Stimulated activated CD4-positive, alpha-beta T cell treated with anti-CD3 and anti-CD28 coated beads, Interleukin-15, amount 100 ng/mL, for 24 hours (primary cell): ENCODE data around the gene SUPT6H.
A peak's percentile ranks its signal among the peaks of the same experiment; 100 is the strongest.
"Not testable (repeated sequence)": the region's sequence is repeated elsewhere in the genome, so short reads cannot be mapped to it uniquely, and the experiment has no call there.

ENCODE experiments used
- DNase-seq: peaks from one replicate; pipeline ENCODE4 v3.0.0-alpha.2; 2020

The SUPT6H gene

DNA sequence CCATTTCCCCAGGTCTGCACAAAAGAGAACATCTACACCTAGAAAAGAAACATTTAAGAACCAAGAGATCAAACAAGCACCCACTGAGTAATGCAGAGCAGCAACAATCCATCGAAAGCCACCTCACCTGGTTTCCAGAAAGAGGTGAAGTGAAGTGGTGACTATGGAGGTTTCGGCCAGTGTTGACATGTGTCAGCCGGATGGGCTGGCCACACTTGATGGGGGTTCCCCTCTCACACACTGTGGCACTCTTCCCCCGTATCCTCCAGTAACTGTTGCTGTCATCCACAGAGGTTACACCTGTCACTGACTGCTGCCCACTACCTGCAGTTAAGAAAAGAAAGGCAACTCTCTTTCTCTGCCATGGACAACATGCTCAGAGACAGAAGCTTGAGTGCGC, 6.8 kb upstream of the SUPT6H start:
- DNase-seq: no peak

DNA sequence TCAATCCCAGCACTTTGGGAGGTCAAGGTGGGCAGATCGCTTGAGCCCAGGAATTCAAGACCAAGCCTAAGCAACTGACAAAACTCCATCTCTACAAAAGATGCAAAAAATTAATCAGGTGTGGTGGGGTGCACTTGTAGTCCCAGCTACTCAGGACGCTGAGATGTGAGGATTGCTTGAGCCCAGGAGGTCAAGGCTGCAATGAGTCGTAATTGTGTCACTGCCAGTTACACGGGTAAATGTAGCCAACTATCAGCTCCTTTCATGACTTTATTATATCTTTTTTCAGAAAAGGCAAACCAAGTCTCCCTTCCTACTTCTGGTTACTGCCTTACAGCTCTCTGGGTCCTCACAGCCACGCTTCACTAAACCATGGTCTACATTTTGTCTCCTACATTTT, 4.2 kb upstream of the SUPT6H start:
- no peak for DNase-seq

DNA sequence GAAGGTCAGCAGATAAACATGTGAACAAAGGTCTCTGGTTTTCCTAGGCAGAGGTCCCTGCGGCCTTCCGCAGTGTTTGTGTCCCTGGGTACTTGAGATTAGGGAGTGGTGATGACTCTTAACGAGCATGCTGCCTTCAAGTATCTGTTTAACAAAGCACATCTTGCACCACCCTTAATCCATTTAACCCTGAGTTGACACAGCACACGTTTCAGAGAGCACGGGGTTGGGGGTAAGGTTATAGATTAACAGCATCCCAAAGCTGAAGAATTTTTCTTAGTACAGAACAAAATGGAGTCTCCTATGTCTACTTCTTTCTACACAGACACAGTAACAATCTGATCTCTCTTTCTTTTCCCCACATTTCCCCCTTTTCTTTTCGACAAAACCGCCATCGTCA, 3.7 kb upstream of the SUPT6H start:
- DNase-seq: not testable (repeated sequence)

DNA sequence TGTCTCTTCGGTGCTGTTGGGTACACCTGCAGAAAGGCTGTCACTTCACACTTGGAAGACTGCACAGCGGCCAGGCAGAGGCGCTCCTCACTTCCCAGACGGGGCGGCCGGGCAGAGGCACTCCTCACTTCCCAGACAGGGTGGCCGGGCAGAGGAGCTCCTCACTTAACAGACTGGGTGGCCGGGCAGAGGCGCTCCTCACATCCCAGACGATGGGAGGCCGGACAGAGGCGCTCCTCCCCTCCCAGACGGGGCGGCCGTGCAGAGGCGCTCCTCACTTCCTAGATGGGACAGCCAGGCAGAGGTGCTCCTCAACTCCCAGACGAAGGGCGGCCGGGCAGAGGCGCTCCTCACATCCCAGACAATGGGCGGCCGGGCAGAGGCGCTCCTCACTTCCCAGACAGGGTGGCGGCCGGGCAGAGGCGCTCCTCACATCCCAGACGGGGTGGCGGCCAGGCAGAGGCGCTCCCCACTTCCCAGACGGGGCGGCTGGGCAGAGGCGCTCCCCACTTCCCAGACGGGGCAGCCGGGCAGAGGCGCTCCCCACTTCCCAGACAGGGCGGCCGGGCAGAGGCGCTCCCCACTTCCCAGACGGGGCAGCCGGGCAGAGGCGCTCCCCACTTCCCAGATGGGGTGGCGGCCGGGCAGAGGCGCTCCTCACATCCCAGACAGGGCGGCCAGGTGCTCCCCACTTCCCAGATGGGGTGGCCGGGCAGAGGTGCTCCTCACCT, 3.1 kb upstream of the SUPT6H start:
- DNase-seq: not testable (repeated sequence)

DNA sequence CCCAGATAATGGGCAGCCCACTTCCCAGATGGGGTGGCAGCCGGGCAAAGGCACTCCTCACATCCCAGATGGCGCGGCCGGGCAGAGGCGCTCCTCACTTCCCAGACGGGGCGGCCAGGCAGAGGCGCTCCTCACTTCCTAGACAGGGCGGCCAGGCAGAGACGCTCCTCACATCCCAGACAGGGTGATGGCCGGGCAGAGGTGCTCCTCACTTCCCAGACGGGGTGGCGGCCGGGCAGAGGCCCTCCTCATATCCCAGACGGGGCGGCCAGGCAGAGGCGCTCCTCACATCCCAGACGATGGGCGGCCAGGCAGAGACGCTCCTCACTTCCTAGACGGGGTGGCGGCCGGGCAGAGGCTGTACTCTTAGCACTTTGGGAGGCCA, 2.5 kb upstream of the SUPT6H start:
- not testable (repeated sequence) for DNase-seq

DNA sequence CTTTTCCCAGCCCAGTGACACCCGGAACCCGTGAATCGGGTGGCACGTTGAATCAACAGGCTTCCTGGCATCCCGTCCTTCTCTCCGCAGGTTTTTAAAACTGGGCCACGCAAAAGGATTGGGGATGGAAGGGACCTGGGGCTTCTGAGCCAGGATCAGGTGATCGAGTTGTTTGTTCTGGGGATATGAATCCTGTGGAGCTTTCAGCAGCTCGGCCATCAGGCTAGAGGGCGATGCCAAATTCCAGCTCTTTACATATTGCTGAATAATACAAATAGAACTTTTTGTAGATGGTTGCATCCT, 473 bp downstream of the SUPT6H start:
- no peak for DNase-seq

DNA sequence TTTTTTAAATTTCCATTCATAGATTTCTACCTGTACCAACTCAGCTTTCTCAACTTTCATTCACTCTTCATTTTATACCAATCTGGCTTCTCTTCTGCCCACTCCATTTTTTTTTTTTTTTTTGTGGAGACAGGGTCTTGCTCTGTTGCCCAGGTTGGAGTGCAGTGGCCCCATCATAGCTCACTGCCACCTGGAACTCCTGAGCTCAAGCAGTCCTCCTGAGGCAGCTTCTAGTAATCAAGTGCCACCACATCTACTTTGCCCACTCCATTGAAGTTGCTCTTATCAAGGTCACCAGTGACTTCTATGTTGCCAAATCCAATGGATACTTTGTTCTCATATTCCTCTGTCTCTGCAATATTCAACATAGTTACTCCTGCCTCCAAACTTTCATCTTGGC, 1.7 kb downstream of the SUPT6H start:
- DNase-seq: no peak

DNA sequence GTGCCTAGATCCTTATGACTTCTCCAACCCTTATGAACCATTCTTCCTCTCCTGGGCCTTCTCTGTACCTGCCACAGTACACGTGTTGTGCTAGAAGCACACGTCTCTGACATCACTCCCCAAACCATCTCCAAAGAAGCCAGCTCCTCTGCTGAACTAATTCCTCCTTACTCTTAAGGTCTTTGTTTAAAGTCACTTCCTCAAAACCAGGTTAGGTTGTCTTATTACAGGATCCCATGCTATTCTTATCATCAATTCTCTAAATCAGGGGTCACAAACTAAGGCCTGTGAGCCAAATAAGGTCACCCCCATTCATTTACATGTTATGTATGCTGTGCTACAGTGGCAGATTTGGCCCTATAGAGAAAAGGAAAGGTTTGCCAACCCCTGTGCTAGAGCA, 4.0 kb downstream of the SUPT6H start:
- DNase-seq: no peak

DNA sequence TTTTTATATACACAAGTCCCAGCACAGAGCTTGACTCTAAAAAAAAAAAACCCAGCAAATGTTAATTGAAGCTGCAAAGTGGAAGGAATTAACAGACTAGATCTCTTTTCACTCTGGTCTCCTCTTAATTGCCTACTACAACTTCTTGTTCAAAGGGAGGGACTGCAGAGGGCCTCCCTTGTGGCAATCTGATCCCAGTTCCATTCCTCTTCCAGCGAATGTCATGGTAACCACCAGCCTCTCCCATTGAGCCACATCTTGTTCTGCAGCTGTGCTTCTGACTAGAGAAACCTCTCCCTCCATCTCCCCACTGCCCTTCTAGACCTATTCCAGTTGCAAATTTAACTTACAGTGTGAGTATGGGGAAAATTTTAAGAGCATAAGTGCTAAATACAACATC, 5.9 kb downstream of the SUPT6H start:
- no peak for DNase-seq

DNA sequence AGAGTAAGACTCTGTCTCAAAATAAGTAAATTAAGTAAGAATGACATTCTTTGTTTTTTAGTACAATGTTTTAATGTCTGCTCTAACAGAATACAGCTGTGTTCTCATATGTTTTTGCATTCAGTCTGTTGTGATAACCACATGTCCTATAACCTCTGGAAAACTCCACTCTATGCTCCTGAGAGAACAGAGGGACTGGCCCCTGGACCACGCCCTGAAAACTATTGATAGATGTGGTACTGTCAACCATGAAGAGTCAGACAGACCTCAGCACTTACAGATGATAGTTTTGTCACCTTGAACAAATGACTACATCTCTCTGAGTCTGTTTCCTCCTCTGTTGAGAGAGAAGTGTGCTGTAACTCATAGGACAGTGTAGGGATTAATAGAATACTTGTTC, 7.9 kb downstream of the SUPT6H start:
- DNase-seq: no peak

DNA sequence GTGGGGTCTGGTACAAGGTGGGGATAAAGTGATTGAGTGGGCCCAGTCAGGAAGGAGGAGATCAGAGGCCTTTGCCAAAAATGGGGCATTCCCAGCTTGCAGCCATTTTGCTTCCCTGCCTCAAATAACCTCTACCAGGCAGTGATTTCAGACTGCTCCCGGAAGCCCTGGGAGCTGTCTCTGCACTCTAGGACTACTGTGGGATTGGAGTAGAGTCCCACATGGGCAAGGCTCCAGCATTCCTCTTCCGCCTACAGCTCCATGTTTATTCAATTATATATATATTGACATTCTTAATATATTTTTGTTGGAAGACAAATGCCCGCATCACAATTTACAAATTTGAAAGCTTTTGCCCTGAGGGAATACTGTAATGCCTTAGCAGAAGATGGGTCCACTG, 13.5 kb downstream of the SUPT6H start:
- DNase-seq: no peak

DNA sequence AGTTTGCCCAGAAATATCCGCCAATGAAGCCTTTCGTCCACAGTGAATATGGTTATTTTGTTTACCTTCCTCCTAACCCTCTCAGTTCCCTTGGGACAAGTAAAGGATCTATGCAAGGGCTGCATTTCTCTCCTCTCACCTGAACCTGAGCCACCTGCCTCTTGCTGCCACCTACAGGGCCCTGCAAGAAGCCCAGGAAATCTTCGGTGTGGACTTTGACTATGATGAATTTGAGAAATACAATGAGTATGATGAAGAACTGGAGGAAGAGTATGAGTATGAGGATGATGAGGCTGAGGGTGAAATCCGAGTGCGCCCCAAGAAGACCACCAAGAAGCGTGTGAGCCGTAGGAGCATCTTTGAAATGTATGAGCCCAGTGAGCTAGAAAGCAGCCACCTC, 14.0 kb downstream of the SUPT6H start:
- no peak for DNase-seq

DNA sequence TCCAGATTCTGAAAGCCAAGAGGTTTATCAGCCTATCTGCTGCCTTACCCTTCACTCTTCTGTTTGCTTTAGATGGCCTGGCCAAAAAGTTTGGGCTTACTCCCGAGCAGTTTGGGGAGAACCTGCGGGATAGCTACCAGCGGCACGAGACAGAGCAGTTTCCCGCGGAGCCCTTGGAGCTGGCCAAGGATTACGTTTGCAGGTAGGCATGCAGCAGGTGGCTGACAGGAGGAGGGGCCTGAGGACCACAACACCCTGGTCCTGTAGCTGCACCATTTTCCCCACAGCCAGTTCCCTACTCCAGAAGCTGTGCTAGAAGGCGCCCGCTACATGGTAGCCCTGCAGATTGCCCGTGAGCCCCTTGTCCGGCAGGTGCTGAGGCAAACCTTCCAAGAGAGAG, 20.6 kb downstream of the SUPT6H start:
- DNase-seq: no peak

DNA sequence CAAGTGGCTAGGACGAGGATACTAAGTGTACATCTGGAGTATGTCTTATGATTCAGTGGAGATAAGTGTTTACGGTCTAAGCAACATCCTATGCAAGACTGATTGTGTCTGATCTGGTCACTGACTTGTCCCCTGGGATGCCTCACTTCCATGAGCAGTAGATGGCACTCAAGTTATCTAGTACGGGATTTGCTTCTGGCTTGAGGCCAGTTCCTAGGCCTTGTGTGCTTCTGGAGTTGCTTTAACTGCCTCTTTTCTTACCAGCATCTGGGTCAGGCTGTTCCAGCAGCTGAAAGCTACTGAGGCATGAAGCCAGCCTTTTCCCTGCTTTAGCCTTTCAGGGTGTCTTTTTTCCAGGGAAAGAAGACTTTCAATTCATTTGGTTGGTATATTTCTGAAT, 23.0 kb downstream of the SUPT6H start:
- no peak for DNase-seq

DNA sequence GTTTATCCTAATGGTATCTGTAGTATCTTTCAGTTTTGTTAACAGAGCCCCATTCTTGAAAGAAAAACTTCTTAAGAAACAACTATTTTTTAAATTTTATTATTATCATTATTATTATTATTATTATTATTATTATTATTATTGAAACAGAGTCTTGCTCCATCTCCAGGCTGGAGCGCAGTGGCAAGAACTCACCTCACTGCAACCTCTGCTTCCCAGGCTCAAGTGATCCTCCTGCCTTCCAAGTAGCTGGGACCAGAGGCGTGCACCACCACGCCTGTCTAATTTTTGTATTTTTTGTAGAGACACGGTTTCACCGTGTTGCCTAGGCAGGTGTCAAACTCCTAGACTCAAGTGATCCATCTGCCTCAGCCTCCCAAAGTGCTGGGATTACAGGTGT, 23.4 kb downstream of the SUPT6H start:
- no peak for DNase-seq

DNA sequence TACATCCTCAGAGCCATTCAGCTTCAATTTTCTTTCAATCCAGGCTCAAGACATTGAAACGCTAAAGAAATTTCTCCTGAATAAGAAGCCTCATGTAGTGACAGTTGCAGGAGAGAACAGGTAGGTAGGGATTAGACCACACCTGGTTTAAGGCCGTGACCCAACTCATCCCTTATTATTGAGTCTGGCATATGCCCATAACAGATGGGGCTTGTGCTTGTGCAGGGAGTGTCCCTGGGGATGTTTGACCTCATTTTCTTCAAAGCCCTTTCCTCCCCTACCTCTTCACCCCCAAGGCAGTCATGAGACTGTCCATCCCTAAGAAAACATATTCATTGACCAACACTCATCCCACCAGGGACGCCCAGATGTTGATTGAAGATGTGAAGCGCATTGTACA, 24.3 kb downstream of the SUPT6H start:
- no peak for DNase-seq

DNA sequence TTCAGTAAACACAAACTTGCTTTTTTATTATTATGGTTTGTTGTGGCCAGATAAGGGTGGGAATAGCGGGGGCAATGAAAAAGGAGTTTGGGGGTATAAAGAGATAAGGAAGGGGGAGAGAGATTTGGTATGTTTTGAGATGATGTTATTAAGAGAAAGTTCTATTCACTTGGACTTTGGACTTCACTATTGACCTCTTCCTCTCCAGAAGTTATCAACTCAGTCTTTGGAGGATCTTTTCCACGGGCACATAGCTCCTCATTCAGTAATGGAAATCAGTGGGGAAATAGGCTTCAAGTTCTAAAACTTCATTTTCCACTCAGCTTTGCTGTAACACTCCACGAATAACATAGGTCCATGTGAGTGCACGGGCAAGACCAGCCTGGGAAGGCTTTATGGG, 26.5 kb downstream of the SUPT6H start:
- no peak for DNase-seq

DNA sequence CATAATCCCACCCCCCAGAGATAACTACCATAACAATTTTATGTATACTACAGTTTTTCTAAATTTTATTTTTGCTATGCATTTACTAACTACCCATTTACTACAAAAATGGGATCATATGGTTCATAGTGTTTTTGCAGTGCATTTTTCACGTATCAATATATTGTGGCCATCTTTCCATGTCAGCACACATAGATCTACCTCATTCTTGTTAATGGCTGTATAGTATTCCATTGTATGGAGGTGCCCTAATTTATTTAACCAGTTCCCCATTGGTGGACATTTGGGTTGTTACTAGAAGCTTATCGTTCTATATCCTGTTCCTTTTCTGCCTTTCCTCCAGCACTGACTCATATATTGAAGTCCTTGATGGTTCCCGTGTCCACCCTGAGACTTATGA, 27.0 kb downstream of the SUPT6H start:
- DNase-seq: no peak

DNA sequence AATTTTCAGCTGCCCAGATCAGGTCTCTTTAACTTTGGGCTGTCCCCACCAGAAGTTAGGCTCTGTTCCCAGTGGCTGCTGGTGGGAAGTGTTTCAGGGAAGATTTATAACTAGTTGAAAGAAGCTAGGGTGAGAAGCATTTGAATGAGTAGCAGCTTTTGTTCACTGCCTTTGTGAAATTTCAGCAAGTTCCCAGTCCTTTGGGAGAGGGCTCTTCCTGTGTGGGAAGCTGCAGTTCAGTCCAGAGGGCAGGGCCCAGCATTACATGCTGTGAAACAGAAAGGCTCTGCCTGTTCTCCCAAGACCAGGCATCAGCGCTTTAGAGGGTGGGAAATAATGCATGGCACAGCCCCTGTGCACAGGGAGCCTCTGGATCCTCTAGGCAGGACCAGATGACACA, 31.9 kb downstream of the SUPT6H start:
- DNase-seq: no peak

DNA sequence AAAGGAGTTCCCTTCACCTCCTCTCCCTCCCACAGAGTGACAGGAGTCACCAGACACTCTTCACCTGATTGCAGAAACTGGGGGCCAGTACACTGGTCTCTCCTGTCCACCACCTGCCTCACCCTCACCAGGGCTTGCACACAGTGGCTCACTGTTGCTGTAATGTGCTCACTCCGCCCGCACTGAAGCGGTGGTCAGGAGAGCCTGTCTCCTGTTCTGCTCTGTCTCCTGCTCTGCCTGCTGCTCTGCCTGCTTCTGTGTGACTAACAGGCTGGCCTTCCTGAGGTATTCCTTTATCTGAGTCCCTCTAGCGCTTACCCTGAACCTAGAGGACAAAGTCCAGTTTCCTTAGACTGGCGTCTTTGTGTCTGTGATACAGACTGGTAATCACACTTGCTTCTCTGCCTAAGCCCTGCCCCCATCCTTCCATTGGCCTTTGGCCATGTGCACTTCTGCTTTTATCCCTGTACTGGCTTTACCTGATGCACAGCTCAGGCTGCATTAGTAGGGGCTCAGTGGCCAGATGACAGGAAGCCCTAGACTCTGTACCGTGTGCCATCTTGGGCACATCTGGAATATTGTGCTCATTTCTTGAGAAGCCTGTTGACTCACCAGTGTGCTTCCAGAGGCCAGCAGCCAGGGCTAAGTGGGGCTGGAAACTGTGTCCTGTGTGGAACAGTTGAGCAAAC, 36.4 kb downstream of the SUPT6H start:
- DNase-seq: peak; percentile 41

DNA sequence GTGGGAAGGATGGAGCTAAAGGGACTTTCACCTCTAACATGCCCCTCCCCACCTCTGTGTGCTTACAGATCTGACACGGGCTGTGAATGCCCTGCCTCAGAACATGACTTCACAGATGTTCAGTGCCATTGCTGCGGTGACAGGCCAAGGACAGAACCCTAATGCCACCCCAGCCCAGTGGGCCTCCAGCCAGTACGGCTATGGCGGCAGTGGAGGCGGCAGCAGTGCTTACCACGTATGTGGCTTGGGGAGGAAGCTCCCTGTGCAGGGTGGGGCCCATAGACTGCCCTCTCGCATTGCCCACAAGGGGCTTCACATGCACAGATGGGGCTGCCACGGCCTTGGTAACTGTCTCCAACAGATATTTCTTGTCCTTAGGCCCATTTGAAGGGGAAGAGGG, 38.3 kb downstream of the SUPT6H start:
- no peak for DNase-seq

DNA sequence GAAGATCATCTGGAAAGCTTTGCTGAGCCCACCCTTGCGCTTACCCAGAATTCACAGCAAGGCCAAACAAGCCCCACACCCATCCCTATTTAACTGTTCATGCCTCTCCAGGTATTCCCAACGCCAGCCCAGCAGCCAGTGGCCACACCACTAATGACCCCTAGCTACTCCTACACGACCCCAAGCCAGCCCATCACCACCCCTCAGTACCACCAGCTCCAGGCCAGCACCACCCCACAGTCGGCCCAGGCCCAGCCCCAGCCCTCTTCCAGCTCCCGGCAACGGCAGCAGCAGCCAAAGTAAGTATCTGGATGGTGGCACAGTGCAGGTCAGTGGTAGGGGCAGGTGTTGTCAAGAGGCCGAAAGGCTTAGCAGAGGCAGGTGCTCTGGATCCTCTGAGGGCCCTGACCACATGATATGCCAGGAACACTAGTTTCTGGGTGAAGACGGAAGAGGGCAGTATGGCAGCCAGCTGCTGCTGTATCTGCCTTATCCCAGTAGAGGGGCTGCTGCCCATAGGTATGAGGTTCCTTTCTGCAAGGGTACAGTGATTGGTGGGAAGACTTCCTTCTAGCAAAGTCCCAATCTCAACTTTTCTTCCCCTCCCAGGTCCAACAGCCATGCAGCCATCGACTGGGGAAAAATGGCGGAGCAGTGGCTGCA, 39.0 kb downstream of the SUPT6H start:
- DNase-seq: no peak

DNA sequence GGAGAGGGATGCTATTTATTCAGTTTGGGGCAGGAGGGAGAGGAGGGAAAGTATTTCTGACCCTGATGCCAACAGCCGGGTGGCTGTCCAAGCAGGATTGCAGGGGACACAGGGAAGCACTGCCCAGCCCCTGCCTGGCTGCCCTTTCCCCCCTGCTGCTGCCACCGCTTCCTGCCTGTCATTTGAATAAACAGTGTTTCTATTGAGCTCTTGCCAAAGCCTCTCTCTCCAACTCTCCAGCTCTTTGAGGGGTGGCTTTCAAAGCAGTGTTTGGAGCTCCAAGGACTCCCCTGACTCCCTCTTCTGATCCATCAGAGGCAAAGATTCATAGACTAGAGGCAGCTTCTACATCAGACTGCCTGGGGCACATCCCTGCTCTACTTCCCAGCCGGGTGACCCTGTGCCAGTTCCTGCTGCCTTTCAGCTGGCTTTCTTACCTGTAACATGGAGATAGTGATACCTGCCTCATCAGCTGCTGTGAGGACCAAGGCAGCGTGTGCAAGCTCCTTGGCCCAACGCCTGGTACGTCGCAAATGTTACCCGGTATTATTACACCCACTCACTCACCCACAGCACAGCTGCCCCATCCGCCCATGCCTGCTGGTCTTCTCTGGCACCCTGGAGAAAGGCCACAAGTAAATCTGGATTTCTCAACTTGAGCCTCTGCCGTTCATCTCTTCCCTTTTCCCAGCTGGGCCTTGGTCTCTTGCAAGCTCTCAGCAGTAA, 40.2 kb downstream of the SUPT6H start:
- DNase-seq: no peak

DNA sequence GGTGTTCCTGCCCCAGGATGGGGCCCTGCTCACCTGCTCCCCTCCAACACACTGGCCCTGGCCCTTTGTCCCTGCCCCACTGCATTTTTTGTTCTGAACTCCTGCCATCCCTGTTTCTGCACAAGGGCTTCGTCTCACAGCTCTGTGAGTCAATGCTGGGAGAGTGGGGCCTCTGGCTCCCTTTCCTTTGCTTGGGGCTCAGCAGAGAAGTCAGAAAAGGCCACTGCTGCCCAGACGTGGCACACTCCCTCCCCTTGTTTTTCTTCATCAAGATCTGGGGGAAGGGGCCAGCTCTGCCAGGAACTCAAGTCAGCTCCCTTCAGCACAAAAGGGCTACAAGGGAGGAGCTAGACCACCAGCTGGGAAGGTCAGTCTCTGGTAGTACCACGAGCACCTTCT, 40.7 kb downstream of the SUPT6H start:
- no peak for DNase-seq
